HCT116 (cell line): Measurements from ENCODE around the gene SYNE1. TPM values are rescaled to one million over a fixed set of nuclear protein-coding genes. Genes with fewer than 3 reads are reported as not detected.

Experiments used
- ATAC-seq: fragments of 200-7000 bp; cut with Tn5 transposase; 2 replicates; pipeline ENCODE4 v1.9.1; 2020; ENCODE audit warnings: mild to moderate bottlenecking, moderate library complexity
- BruUV-seq: library from RNA; stranded (reverse); fragments of 400-500 nt; replicated peaks from 2 replicates; lab custom pipeline; 2021; lab: Mats Ljungman, UMichigan
- CTCF ChIA-PET: fragments of 300-600 bp; sonication (Branson Sonifier 250); formaldehyde crosslinking; loops from one replicate; lab custom pipeline; 2021; ENCODE audit warnings: antibody characterized with exemption; lab: Charles Lee
- POLR2A ChIA-PET: fragments of 300-600, 350-600 bp; sonication (Branson Sonifier 250); formaldehyde crosslinking; loops from one replicate; lab custom pipeline; 2021; ENCODE audit warnings: antibody characterized with exemption; lab: Charles Lee
- RAD21 ChIA-PET, 2 experiments: fragments of 300-600 bp; sonication (Branson Sonifier 250); formaldehyde crosslinking; loops; one replicate each; lab custom pipeline; 2023; ENCODE audit warnings: low total read pairs in 2 of 2; ENCODE audit not compliant: uncharacterized antibody in 2 of 2, unreplicated experiment in 2 of 2, low non-redundant PET in 1 of 2; lab: Charles Lee
- DNase-seq: peaks from one replicate; pipeline ENCODE4 v3.0.0-alpha.2; 2010; ENCODE audit warnings: low read depth, low spot score
- H2AFZ ChIP-seq: fragments of 200-600 bp; shearing (Covaris generic), sonication (generic); 2 replicates; pipeline ENCODE4 v1.6.1; 2017; ENCODE audit warnings: low read depth, mixed run types, mixed read lengths, antibody characterized with exemption, low read length; ENCODE audit not compliant: poor library complexity, severe bottlenecking
- H3K27ac ChIP-seq: 2 replicates; pipeline ENCODE4 v1.5.1; 2012; ENCODE audit warnings: low read depth, low read length
- H3K27me3 ChIP-seq: fragments of 200-600 bp; sonication (generic); 2 replicates; pipeline ENCODE4 v1.6.1; 2016; ENCODE audit warnings: mixed run types, low read length, mixed read lengths; ENCODE audit not compliant: insufficient read depth
- H3K36me3 ChIP-seq, 2 experiments: fragments of 200-500 bp in 1 of 2; fragments of 200-600 bp in 1 of 2; sonication (Bioruptor generic) in 1 of 2; sonication (generic) in 1 of 2; 2 replicates each; pipeline versions ENCODE4 v1.5.1 to v1.6.1; 2014 to 2016; ENCODE audit warnings: low read length in 2 of 2, inconsistent platforms in 1 of 2, mixed read lengths in 1 of 2, mixed run types in 1 of 2; ENCODE audit not compliant: insufficient read depth in 2 of 2, control insufficient read depth in 1 of 2
- H3K4me1 ChIP-seq, 2 experiments: fragments of 200-600 bp in 1 of 2; sonication (generic) in 1 of 2; 2 replicates each; pipeline versions ENCODE4 v1.5.1 to v1.6.1; 2012 to 2017; ENCODE audit warnings: low read length in 2 of 2, inconsistent platforms in 1 of 2, mild to moderate bottlenecking in 1 of 2, mixed read lengths in 1 of 2, mixed run types in 1 of 2, moderate library complexity in 1 of 2; ENCODE audit not compliant: insufficient read depth in 2 of 2, control insufficient read depth in 1 of 2
- H3K4me2 ChIP-seq: fragments of 200-600 bp; sonication (generic); 2 replicates; pipeline ENCODE4 v1.6.1; 2017; ENCODE audit warnings: mixed run types, low read length, mixed read lengths
- H3K4me3 ChIP-seq, 2 experiments: fragments of 200-600 bp in 1 of 2; sonication (generic) in 1 of 2; replicated peaks in 1 of 2; 2 replicates each; pipeline ENCODE4 v1.5.1; 2011 to 2016; ENCODE audit warnings: low read length in 2 of 2, control low read depth in 1 of 2, low read depth in 1 of 2, mild to moderate bottlenecking in 1 of 2, mixed read lengths in 1 of 2, mixed run types in 1 of 2
- H3K79me2 ChIP-seq: fragments of 200-600 bp; sonication (generic); 2 replicates; pipeline ENCODE4 v1.6.1; 2017; ENCODE audit warnings: mild to moderate bottlenecking, mixed run types, low read length, moderate library complexity, mixed read lengths; ENCODE audit not compliant: insufficient read depth
- H3K9ac ChIP-seq: fragments of 200-600 bp; sonication (generic); 2 replicates; pipeline ENCODE4 v1.6.1; 2016; ENCODE audit warnings: low read length, mixed read lengths
- H3K9me2 ChIP-seq: fragments of 200-600 bp; sonication (generic), shearing (Covaris generic); 2 replicates; pipeline ENCODE4 v1.6.1; 2017; ENCODE audit warnings: mixed run types, mild to moderate bottlenecking, moderate library complexity; ENCODE audit not compliant: insufficient read depth
- H3K9me3 ChIP-seq, 2 experiments: fragments of 200-500 bp in 1 of 2; fragments of 200-600 bp in 1 of 2; sonication (Bioruptor generic) in 1 of 2; sonication (generic) in 1 of 2; 2 replicates each; pipeline ENCODE4 v1.6.1; 2014 to 2017; ENCODE audit warnings: low read length in 2 of 2, mixed read lengths in 2 of 2, inconsistent platforms in 1 of 2, low read depth in 1 of 2, mild to moderate bottlenecking in 1 of 2, mixed run types in 1 of 2, moderate library complexity in 1 of 2; ENCODE audit not compliant: control insufficient read depth in 1 of 2, insufficient read depth in 1 of 2
- H4K20me1 ChIP-seq: fragments of 200-600 bp; sonication (generic), shearing (Covaris generic); 2 replicates; pipeline ENCODE4 v1.6.1; 2017; ENCODE audit warnings: mixed run types, mild to moderate bottlenecking, moderate library complexity; ENCODE audit not compliant: insufficient read depth
- EGR1 ChIP-seq: IDR thresholded peaks from 2 replicates; pipeline ENCODE4 v1.6.1; 2012; ENCODE audit warnings: low read depth
- POLR2AphosphoS5 ChIP-seq: IDR thresholded peaks from 2 replicates; pipeline ENCODE4 v1.6.1; 2011; ENCODE audit warnings: mild to moderate bottlenecking, low read depth, low read length, moderate library complexity
- SP1 ChIP-seq: IDR thresholded peaks from 2 replicates; pipeline ENCODE4 v1.6.1; 2012; ENCODE audit warnings: low read depth
- ZBTB33 ChIP-seq: IDR thresholded peaks from 2 replicates; pipeline ENCODE4 v1.6.1; 2011; ENCODE audit warnings: mild to moderate bottlenecking, low read length, moderate library complexity; ENCODE audit not compliant: insufficient replicate concordance; ENCODE audit errors: extremely low read depth
- intact Hi-C: fragments of 100-400 bp; cut with micrococcal nuclease; formaldehyde crosslinking; loops from 2 replicates; pipeline ENCODE4 v1.10.0; 2022
- total RNA-seq: library from RNA; stranded (reverse); gene quantifications from one replicate; pipeline ENCODE4 v1.2.1, GENCODE V29; 2021; ENCODE audit not compliant: unreplicated experiment

Gene SYNE1
- total RNA-seq, 1 experiment from 2014 or later: 5.4 TPM

- H3K27me3 ChIP-seq: no peaks in the 10 kb centered on the region
- TF ChIP-seq ZBTB33: no peak
- no peak for TF ChIP-seq EGR1
- H3K36me3 ChIP-seq: no peaks in the 10 kb centered on the region
- H3K9me3 ChIP-seq: no peaks in the 10 kb centered on the region
- no peak overlapping the region for H3K4me3 ChIP-seq
- ATAC-seq (no peak), DNase-seq (no peak)
- intact Hi-C loops: no loop called here
- H4K20me1 ChIP-seq: no peaks in the 10 kb centered on the region
- H3K4me1 ChIP-seq: no peaks in the 10 kb centered on the region
- H2AFZ ChIP-seq: no peak overlapping the region
- H3K9ac ChIP-seq: no peak overlapping the region
- H3K9me2 ChIP-seq: no peaks in the 10 kb centered on the region
- ChIA-PET CTCF (no interaction called here), RAD21 (no interaction called here), POLR2A (no interaction called here)
- H3K79me2 ChIP-seq: no peaks in the 10 kb centered on the region
- H3K4me2 ChIP-seq: no peak overlapping the region
- BruUV-seq: no TSS peak
- no peak overlapping the region for H3K27ac ChIP-seq
Measured at GRCh38 chr6:152170313-152170701, 466.9 kb downstream of the SYNE1 start.

- BruUV-seq: no TSS peak
- Histone ChIP-seq H3K4me3 (no peak overlapping the region), H3K27ac (no peak overlapping the region), H3K79me2 (no peaks in the 10 kb centered on the region), H3K9me3 (no peaks in the 10 kb centered on the region)
- ATAC-seq (no peak), DNase-seq (no peak)
- TF ChIP-seq EGR1 (no peak), SP1 (no peak), POLR2AphosphoS5 (no peak)
- TF ChIP-seq, all 23 proteins: peak for 0
- no peaks in the 10 kb centered on the region for H3K27me3 ChIP-seq
- no peak overlapping the region for H2AFZ ChIP-seq
- no peaks in the 10 kb centered on the region for H3K9me2 ChIP-seq
- no peaks in the 10 kb centered on the region for H4K20me1 ChIP-seq
- intact Hi-C loops: no loop called here
- RAD21 ChIA-PET: no interaction called here
- no peaks in the 10 kb centered on the region for H3K36me3 ChIP-seq
- no peak overlapping the region for H3K9ac ChIP-seq
- CTCF ChIA-PET: no interaction called here
- POLR2A ChIA-PET: no interaction called here
- H3K4me2 ChIP-seq: no peak overlapping the region
- no peaks in the 10 kb centered on the region for H3K4me1 ChIP-seq
Measured at GRCh38 chr6:152167641-152168603, 469.2 kb downstream of the SYNE1 start.
